Smooth muscle cell of the brain vasculature (primary cell): ENCODE data around the gene GGA3.
"Not testable (repeated sequence)": the region's sequence is repeated elsewhere in the genome, so short reads cannot be mapped to it uniquely, and the experiment has no call there.

Experiments used
- DNase-seq: peaks from one replicate; pipeline ENCODE4 v3.0.0-alpha.2; 2012; ENCODE audit warnings: low read depth, low spot score

Gene GGA3

DNA sequence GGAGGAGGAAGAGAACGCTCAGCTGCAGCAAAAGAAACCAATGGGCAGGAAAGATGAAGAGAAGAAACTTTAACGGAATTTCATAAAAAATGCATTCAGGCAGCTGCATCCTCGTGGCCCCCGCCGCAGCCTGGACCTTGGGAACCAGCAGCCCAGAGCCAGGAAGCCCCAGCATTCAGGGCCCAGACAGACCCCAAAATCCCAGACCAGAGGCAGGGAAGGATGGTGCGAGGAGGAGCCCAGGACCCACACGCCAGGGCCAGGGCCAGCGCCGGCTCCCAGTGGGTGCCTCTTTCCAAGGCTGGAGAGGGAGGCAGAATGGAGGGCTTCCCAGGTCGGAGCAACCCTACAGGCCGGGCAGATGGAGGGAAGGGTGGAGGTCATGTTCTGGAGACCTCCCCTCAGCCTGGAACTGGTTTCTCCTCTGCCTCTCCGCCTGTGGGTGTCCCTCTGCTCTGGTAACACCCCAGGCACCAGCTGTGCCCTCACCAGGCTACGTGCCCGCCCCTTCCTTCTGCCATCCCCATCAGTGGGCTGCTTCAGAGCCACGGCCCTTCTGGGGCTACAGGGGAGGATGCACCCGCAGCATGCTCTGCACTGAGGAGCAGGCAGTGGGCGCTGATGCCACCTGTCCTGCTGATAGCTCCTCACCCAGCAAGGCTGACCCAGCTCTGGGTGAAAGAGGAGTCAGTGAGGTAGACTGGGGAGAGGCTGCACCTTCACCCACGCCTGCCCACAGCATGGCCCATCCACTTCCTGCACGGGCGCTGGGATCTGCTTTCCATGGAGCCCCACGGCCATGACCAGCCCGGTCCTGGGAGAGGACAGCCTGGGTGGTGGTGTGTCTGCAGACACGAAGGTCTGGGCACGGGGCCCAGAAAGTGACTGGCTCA, 10.8 kb upstream of the GGA3 start:
- no peak for DNase-seq

GRCh38 chr17:75271233-75271954, 10.0 kb upstream of the GGA3 start:
- DNase-seq: no peak

DNA sequence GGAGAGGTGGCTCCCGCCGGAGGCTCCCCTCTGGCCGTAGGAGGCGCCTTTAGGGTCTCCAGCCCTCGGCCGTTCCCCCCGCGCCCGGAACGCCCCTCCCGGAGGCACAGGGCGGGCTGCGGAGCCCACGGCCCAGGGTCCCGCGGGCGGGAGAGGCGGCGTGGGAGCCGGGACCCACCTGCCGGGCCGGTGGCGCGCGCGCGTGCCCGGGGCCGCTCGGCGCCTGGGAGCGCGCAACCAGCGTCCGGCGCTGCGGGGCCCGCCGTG, 9.5 kb upstream of the GGA3 start, which contains the start of gene MIF4GD:
MIF4GD (minus strand) TSS at position 266 of the 267 bp plus-strand sequence. CDS start 1,036 bp downstream, outside the sequence.
- DNase-seq: no peak

DNA sequence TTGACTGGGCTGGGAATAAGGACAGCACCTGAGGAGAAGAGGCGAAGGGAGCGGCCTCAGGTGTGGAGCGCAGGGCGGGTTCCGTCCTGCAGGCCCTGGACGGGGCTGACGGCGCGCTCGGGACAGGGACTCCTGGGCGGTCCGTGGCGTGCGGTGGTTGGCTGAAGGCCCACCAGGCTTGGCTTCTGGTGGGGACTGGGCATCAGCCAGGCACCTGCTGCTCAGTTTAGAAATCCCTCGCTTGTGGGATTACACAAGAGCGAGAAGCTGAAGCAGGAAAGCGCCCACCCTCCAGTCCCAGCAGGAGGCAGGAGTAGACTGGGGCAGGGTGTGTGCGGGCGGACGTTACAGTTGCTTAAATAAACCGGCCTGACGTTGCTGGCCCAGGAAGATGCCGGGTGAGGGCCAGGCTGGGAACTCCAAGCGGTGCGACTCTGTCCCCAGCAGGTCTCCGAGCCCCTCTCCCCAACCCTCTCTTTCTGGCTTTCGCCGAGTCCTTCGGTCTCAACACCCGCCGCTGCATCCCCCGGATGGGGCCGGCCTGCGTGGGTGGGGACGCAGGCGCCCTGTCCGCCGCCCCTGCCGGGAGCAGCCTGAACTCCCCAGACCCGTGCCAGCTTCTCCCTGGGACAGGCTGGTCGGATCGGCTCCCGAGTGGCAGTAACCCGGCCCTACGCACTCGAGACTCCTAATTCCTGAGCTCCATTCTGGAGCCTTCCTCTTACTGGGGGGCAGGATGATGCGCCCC, 9.0 kb upstream of the GGA3 start:
- DNase-seq: no peak

- no peak for DNase-seq
These were observed 8.4 kb upstream of the GGA3 start for GRCh38 chr17:75269844-75270217.

DNA sequence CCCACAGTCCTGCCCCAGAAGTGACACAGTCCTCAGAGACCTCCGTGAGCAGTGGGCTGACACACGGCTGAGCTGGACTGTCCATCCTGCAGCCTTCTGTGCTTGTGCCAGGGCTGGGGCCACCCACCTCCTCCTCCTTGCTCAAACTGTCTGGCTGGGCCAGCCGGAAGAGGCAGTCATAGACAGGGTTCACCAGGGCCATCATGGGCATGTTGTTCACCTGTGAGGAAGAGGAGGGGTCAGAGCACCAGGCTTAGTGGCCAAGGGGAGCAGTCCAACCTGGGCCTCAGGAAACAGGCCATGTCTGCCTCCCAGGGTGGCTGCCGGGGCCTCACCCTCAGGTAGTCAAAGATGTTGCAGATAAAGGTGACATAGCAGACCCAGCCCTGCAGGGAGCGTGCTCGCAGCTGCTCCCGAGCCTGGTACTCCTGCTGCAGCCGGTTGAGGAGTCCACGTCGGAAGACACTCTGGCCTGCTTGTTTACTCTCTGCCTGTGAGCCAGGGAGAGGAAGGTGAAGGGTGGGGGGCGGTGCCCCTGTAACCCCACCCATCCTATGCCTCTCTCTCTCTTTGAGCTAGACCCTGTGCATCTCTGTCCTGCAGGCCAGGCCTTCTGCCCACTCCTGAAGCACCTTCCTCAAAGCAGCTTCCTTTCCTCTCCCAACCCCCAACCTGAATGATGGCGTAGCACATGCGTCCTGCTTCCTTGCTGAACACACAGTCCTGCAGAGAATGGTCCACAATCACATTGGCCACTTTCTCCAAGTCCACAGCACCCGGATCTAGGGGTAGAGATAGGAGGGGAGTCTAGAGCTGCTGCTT, 6.2 kb upstream of the GGA3 start:
- DNase-seq: no peak

DNA sequence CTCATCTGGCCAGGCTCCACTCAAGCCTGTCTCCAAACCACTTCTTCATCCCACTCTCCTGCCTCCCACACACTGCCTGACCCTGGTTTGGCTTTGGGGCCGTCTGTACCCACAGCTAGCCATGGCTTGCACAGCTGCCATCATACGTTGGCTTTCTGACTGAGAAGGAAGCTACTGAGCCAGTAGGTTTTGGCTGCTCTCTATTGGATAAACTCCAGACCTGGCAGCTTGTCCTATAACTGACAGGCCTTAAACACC, 5.7 kb upstream of the GGA3 start:
- DNase-seq: no peak

DNA sequence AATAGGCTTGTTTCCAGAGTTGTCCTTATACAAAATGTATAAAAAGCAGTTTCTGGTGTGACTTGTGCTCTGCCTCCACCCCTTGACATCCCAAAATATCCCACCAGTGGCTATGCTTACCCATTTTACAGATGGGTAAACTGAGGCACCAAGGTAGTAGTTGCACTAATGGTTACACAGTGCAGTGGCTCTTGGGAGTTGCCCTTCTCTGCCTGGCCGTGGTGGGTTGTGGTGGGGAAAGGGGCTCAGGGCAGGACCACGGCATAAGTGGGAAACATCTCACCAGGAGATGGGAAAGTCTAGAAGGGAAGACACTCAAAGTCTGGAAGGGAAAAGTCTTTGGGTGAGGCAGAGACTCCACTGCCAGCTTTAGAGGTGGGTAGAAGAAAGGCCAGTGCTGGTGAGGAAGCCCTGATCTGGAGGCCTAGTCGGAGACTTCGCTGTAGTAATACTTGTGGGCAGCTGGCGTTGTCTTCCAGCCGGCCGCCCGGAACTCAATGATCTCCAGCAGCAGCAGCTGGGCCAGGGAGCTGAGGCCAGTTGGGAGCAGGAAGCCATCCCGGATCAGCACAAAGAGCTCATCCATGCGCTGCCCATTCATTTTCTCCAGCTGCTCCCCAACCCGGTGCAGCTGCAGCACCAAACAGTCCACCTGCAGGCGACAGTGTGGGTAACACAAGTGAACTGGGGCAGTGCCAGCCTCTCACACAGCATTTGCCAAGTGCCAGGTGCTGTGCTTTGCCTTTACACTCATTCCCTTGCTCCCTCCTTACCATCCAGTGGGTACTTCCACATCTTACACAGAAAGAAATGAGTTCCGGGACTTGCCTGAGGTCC, 5.1 kb upstream of the GGA3 start:
- no peak for DNase-seq

- no peak for DNase-seq
These were observed 4.4 kb upstream of the GGA3 start for GRCh38 chr17:75265614-75266315.

DNA sequence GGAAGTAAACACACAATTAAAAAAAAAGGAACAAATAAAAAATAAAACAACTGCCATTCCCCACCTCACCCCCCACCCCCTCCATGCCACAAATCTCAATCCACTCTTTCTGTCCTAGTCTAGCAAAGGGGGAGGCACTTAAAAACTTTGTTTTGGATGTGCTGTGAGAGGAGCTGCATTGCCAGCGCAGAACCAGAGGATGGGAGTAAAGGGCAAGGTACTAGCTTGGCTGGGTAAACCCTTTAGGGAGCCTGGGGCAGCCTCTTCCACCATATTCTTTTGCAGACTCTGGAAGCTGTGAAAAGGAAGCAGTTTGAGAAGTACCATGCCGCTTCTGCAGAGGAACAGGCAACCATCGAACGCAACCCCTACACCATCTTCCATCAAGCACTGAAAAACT, 1.6 kb upstream of the GGA3 start:
- DNase-seq: no peak

- no peak for DNase-seq
These were observed 753 bp upstream of the GGA3 start for GRCh38 chr17:75262112-75262606.

- no peak for DNase-seq
These were observed 618 bp downstream of the GGA3 start for GRCh38 chr17:75260641-75261335.

DNA sequence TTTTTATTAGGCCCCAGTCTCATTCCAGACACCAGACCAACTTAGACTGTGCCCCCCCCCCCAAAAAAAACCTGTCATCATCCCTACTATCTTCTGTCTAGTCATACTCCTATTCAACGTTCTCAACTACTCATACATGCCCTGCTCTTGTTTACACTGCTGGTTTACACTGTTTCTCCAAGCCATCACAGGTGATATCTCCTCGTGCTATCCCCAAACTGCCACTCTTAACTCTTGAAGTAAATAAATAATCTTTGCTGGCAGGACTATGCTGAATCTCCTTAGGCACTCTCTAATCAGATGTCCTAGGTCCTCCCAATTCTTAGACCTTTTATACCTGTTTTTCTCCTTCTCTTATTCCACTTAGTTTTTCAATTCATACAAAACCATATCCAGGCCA, 4.2 kb downstream of the GGA3 start:
- not testable (repeated sequence) for DNase-seq

DNA sequence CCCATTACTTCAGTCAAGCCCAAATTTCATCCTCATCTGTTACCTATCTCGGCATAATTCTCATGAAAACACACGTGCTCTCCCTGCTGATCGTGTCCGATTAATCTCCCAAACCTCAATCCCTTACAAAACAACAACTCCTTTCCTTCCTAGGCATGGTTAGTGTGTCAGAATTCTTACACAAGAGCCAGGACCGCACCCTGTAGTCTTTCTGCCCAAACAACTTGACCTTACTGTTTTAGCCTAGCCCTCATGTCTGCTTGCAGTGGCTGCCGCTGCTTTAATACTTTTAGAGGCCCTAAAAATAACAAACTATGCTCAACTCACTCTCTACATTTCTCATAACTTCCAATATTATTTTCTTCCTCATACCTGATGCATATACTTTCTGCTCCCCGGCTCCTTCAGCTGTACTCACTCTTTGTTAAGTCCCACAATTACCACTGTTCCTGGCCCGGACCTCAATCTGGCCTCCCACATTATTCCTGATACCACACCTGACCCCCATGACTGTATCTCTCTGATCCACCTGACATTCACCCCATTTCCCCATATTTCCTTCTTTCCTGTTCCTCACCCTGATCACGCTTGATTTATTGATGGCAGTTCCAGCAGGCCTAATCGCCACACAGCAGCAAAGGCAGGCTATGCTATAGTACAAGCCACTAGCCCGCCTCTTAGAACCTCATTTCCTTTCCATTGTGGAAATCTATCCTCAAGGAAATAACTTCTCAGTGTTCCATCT, 5.3 kb downstream of the GGA3 start:
- not testable (repeated sequence) for DNase-seq

GRCh38 chr17:75252039-75252816, 9.2 kb downstream of the GGA3 start:
- no peak for DNase-seq

DNA sequence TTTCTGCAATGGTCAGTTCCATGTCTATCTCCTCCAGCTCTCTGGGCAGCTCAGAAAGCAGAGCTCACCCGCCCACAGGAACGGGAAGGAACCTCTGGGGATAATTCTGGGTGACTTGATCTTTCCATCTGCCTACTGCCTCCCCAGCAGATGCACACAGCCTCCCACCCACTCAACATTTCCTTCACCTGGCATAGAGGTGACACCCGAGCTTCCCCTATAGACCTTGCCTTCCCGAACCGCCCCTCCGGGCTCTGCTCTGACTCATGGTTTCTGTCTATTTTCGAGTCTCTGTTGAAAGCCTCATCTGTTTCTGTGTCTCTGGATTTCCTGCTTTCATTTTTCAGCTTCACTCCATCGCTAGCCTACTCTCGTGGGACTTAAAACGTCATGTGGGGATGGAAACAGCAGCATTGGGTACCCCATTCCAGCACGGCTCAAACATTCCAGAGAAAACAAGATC, 11.4 kb downstream of the GGA3 start:
- DNase-seq: no peak

DNA sequence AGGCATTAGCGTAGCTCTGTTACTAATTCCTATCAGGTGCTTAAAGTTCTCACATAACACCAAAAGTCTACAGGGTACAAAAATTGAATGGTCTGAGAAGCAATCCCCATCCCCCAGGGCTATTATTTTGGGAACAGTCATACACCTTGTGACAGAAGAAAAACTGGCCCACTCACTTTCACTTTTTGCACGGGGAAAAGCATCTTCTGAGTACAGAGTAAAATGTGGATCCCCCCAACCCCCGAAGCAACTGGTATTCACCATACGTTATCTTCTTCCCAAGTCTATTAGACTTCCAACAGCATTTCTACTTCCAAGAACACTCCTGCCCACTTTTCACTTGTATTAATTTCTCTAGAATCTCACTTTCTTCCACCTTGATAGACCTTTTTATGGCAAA, 11.8 kb downstream of the GGA3 start:
- DNase-seq: no peak

GRCh38 chr17:75246404-75246803, 15.0 kb downstream of the GGA3 start:
- no peak for DNase-seq
